Mesothelial cell of epicardium (in vitro differentiated cells): ENCODE results near the gene PRMT2. TPM values are rescaled to one million over a fixed set of nuclear protein-coding genes. Genes with fewer than 3 reads are reported as not detected.
"Not testable (repeated sequence)": the region's sequence is repeated elsewhere in the genome, so short reads cannot be mapped to it uniquely, and the experiment has no call there.

Experiments used
- DNase-seq, 2 experiments: peaks; one replicate each; pipeline ENCODE4 v3.0.0; 2021; ENCODE audit warnings: low spot score in 2 of 2; ENCODE audit not compliant: unreplicated experiment in 2 of 2
- H3K27ac Mint-ChIP-seq: 2 replicates; pipeline ENCODE4 v1.8.0; 2021; ENCODE audit warnings: mixed read lengths
- H3K27me3 Mint-ChIP-seq: 2 replicates; pipeline ENCODE4 v1.8.0; 2021; ENCODE audit warnings: low read depth, mixed read lengths
- H3K36me3 Mint-ChIP-seq: 2 replicates; pipeline ENCODE4 v1.8.0; 2021; ENCODE audit warnings: mixed read lengths
- H3K4me1 Mint-ChIP-seq: 2 replicates; pipeline ENCODE4 v1.8.0; 2021; ENCODE audit warnings: mixed read lengths
- H3K4me3 Mint-ChIP-seq: 2 replicates; pipeline ENCODE4 v1.8.0; 2021; ENCODE audit warnings: mild to moderate bottlenecking, moderate library complexity, mixed read lengths
- H3K9me3 Mint-ChIP-seq: 2 replicates; pipeline ENCODE4 v1.8.0; 2021; ENCODE audit warnings: mixed read lengths
- total RNA-seq: library from RNA; stranded (reverse); gene quantifications from 3 replicates; pipeline ENCODE4 v1.2.1, GENCODE V29; 2021
- TF ChIP-seq, protein P1 (sequence below): fragments of 200-600 bp; sonication (generic); IDR thresholded peaks from one replicate; pipeline ENCODE4 v1.5.0; 2021; ENCODE audit warnings: antibody characterized with exemption; ENCODE audit not compliant: unreplicated experiment

Gene PRMT2
- total RNA-seq, 1 donor from 2014 or later = 84.4 TPM

DNA sequence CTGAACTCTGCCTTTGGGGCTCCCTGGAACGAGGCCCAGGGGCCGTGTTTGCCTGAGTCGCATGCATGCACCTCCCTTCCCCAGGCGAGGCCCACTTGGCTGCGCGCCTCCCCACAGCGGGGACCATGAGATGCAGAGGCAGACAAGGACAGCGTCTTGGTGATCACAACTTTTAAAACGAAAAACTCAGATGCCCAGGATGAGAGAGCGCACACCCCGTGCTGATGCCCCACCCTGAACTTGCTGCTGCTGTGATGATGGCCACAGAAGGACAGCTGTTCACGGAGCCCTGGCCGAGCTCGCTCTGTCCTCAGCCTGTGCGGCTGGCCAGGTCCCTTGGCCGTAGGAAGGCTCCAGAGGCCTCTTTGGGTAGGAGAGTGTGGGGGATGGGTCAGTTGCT is 11.4 kb upstream of the PRMT2 start:
- H3K27me3 Mint-ChIP-seq = peaks cover 5% of the 10 kb centered on the region
- H3K4me3 Mint-ChIP-seq = no peak overlapping the region
- DNase-seq = no peak
- H3K9me3 Mint-ChIP-seq = peaks cover 26% of the 10 kb centered on the region
- H3K27ac Mint-ChIP-seq = no peak overlapping the region
- no peaks in the 10 kb centered on the region for H3K36me3 Mint-ChIP-seq
- H3K4me1 Mint-ChIP-seq = no peaks in the 10 kb centered on the region
- TF ChIP-seq, protein P1, sequence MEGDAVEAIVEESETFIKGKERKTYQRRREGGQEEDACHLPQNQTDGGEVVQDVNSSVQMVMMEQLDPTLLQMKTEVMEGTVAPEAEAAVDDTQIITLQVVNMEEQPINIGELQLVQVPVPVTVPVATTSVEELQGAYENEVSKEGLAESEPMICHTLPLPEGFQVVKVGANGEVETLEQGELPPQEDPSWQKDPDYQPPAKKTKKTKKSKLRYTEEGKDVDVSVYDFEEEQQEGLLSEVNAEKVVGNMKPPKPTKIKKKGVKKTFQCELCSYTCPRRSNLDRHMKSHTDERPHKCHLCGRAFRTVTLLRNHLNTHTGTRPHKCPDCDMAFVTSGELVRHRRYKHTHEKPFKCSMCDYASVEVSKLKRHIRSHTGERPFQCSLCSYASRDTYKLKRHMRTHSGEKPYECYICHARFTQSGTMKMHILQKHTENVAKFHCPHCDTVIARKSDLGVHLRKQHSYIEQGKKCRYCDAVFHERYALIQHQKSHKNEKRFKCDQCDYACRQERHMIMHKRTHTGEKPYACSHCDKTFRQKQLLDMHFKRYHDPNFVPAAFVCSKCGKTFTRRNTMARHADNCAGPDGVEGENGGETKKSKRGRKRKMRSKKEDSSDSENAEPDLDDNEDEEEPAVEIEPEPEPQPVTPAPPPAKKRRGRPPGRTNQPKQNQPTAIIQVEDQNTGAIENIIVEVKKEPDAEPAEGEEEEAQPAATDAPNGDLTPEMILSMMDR = no peak

DNA sequence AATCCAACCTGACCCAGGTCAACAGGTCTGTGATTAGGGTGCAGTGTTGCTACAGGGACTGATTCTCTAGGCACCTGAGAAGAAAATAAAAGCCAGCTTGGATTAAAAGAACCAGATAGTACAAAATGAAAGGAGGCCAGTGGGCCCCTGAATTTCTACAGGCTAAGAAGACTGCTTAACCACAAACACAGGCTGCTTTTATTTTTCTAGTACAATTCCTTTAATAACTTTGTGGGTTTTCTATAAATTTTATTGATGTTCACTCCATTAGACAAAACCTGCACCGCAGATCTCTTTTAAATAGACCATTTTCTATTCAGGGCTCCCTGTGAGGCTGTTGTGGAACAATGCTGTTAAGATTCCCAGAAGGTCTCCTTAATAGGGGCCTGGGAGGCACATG is 9.7 kb upstream of the PRMT2 start:
- no peak for DNase-seq
- Mint-ChIP-seq H3K4me3 (no peak overlapping the region), H3K9me3 (peaks cover 17% of the 10 kb centered on the region), H3K4me1 (no peaks in the 10 kb centered on the region), H3K36me3 (no peaks in the 10 kb centered on the region), H3K27me3 (peaks cover 5% of the 10 kb centered on the region), H3K27ac (no peak overlapping the region)
- TF ChIP-seq, protein P1 = no peak

DNA sequence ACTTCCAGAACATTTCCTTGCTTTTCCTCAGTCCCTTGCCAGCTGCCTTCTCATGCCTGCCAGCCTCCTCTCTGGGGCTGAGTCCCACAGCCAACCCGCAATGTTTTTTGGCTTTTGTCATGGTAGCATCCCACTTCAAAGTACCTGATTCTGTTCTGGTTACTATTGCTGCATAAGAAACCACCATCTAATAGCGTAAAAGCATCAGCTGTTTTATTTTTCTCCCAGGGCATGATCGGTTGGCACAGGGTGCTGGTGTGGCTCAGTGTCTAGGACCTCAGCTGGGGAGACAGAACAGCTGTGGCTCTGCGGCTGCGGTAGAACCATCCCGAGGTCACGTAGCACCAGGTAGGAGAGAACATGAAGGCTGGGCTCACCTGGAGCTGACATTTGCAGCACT is 8.9 kb upstream of the PRMT2 start:
- H3K27ac Mint-ChIP-seq = no peak overlapping the region
- TF ChIP-seq, protein P1 = no peak
- H3K27me3 Mint-ChIP-seq = peaks cover 8% of the 10 kb centered on the region
- DNase-seq = no peak
- no peaks in the 10 kb centered on the region for H3K4me1 Mint-ChIP-seq
- H3K36me3 Mint-ChIP-seq = no peaks in the 10 kb centered on the region
- no peak overlapping the region for H3K4me3 Mint-ChIP-seq
- H3K9me3 Mint-ChIP-seq = peaks cover 21% of the 10 kb centered on the region

DNA sequence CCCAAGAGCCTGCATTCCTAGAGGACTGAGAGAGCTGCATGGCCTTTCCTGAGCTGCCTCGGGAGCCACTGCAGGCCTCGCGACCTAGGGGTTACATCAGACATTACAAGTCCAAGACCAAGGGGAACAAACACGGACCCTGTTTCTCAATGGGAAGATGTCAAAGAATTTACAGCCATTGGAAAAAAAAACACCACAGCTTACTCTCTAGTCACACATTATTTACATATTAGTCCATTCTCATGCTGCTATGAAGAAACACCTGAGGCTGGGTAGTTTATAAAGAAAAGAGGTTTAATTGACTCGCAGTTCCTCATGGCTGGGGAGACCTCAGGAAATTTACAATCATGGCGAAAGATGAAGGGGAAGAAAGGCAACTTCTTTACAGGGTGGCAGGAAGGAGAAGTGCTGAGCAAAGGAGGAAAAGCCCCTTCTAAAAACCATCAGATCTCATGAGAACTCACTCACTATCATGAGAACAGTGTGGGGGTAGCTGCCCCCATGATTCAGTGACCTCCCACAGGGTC is 8.4 kb upstream of the PRMT2 start:
- H3K36me3 Mint-ChIP-seq = no peaks in the 10 kb centered on the region
- peaks cover 22% of the 10 kb centered on the region for H3K9me3 Mint-ChIP-seq
- no peak for DNase-seq
- TF ChIP-seq, protein P1 = no peak
- H3K4me1 Mint-ChIP-seq = no peaks in the 10 kb centered on the region
- H3K27me3 Mint-ChIP-seq = peaks cover 9% of the 10 kb centered on the region
- H3K4me3 Mint-ChIP-seq = no peak overlapping the region
- H3K27ac Mint-ChIP-seq = no peak overlapping the region

DNA sequence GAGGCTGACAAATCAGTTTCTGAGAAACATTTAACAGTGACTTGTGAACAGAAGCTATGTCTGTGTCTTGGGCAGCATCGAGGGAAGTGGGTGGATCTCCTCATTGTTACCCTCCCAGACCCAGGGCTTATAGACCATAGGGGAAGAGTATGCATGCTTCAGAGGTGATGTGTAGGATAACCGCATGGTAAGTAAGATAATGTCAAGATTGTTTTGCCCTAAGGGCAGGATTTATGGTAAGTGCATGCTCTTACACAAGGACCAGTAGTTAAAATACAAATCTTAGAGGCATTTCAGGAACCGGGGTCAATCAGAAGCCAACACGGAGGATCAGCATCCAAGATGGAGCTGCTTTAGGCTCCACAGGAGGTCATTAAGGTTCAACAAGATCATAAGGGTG is 7.7 kb upstream of the PRMT2 start:
- H3K27ac Mint-ChIP-seq = no peak overlapping the region
- no peak overlapping the region for H3K4me3 Mint-ChIP-seq
- H3K27me3 Mint-ChIP-seq = peaks cover 9% of the 10 kb centered on the region
- DNase-seq = no peak
- TF ChIP-seq, protein P1 = no peak
- no peaks in the 10 kb centered on the region for H3K36me3 Mint-ChIP-seq
- H3K4me1 Mint-ChIP-seq = no peaks in the 10 kb centered on the region
- H3K9me3 Mint-ChIP-seq = peaks cover 22% of the 10 kb centered on the region

DNA sequence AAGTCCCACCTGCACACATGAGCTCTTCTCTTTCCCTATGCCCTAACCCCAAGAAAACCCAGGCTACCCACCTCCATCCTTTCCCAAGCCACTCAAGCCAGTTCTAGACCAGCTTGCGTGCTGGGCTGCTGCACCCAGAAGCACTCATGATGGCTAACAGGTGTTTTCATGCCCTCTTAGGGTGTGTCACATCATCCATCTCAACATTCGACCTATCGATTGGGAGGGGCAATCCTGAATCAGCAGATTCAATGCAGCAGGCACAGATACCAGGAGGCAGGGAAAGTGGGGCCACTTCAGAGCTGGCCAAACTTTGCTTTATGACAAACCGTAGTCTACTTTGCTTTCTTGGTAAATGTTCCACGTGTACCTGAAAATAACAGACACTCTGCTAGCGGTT is 6.6 kb upstream of the PRMT2 start:
- Mint-ChIP-seq H3K9me3 (peaks cover 22% of the 10 kb centered on the region), H3K36me3 (no peaks in the 10 kb centered on the region), H3K27ac (no peak overlapping the region), H3K4me3 (no peak overlapping the region), H3K4me1 (no peaks in the 10 kb centered on the region), H3K27me3 (peaks cover 9% of the 10 kb centered on the region)
- DNase-seq = no peak
- TF ChIP-seq, protein P1 = no peak

DNA sequence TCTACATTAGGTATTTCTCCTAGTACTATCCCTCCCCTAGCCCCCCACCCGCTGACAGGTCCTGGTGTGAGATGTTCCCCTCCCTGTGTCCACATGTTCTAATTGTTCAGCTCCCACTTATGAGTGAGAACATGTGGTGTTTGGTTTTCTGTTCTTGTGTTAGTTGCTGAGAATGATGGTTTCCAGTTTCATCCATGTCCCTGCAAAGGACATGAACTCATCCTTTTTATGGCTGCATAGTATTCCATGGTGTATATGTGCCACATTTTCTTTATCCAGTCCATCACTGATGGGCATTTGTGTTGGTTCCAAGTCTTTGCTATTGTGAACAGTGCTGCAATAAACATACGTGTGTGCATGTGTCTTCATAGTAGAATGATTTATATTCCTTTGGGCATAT is 4.6 kb upstream of the PRMT2 start:
- H3K36me3 Mint-ChIP-seq, H3K4me1 Mint-ChIP-seq, H3K4me3 Mint-ChIP-seq, H3K27me3 Mint-ChIP-seq, H3K27ac Mint-ChIP-seq, DNase-seq: not testable (repeated sequence)
- peaks cover 17% of the 10 kb centered on the region for H3K9me3 Mint-ChIP-seq
